IMR-90 (cell line): ENCODE data around the gene TMX3. TPM values are rescaled to one million over a fixed set of nuclear protein-coding genes. Genes with fewer than 3 reads are reported as not detected.

ENCODE experiments used
- ATAC-seq: fragments of 200-7000 bp; cut with Tn5 transposase; 2 replicates; pipeline ENCODE4 v1.9.1; 2020; ENCODE audit warnings: low read depth, mild to moderate bottlenecking, moderate library complexity
- BruUV-seq: library from RNA; stranded (reverse); fragments of 400-500 nt; replicated peaks from 2 replicates; lab custom pipeline; 2021; lab: Mats Ljungman, UMichigan
- CTCF ChIA-PET: fragments of 300-600 bp; formaldehyde crosslinking; extraction: SDS; loops from one replicate; lab custom pipeline; 2021; ENCODE audit warnings: antibody characterized with exemption; lab: Yijun Ruan, JAX
- POLR2A ChIA-PET: fragments of 300-600 bp; sonication (Branson Sonifier 250); formaldehyde crosslinking; loops from one replicate; lab custom pipeline; 2022; ENCODE audit warnings: antibody characterized with exemption; ENCODE audit not compliant: unreplicated experiment; lab: Charles Lee
- DNase-seq: peaks from one replicate; pipeline ENCODE4 v3.0.0; 2013
- H2AFZ ChIP-seq: replicated peaks from 2 replicates; pipeline ENCODE3; 2013; ENCODE audit warnings: low read length, mild to moderate bottlenecking; ENCODE audit not compliant: poor library complexity
- H2AK5ac ChIP-seq: 2 replicates; pipeline ENCODE4 v1.6.1; 2013; ENCODE audit warnings: low read depth, low read length, inconsistent platforms
- H2AK9ac ChIP-seq: replicated peaks from 2 replicates; pipeline ENCODE3; 2013; ENCODE audit warnings: mild to moderate bottlenecking, low read depth, low read length, moderate library complexity; ENCODE audit not compliant: poor library complexity
- H2BK120ac ChIP-seq: 2 replicates; pipeline ENCODE4 v1.6.1; 2013; ENCODE audit warnings: low read depth, low read length, inconsistent platforms
- H2BK15ac ChIP-seq: 3 replicates; pipeline ENCODE4 v1.6.1; 2013; ENCODE audit warnings: low read depth, low read length, inconsistent platforms
- H2BK20ac ChIP-seq: 2 replicates; pipeline ENCODE4 v1.6.1; 2013; ENCODE audit warnings: low read depth, mild to moderate bottlenecking, inconsistent platforms, low read length, moderate library complexity
- H2BK5ac ChIP-seq: 2 replicates; pipeline ENCODE4 v1.6.1; 2013; ENCODE audit warnings: mild to moderate bottlenecking, low read depth, low read length, inconsistent platforms; ENCODE audit not compliant: poor library complexity, severe bottlenecking
- H3K14ac ChIP-seq: replicated peaks from 2 replicates; pipeline ENCODE4 v1.6.1; 2013; ENCODE audit warnings: low read depth, low read length, inconsistent platforms
- H3K18ac ChIP-seq: 2 replicates; pipeline ENCODE4 v1.6.1; 2013; ENCODE audit warnings: low read depth, low read length, control low read depth
- H3K23ac ChIP-seq: 2 replicates; pipeline ENCODE4 v1.6.1; 2013; ENCODE audit warnings: low read depth, low read length, inconsistent platforms
- H3K27ac ChIP-seq: 2 replicates; pipeline ENCODE4 v1.5.1; 2013; ENCODE audit warnings: mild to moderate bottlenecking, control low read depth, low read length; ENCODE audit not compliant: insufficient read depth
- H3K27me3 ChIP-seq: 2 replicates; pipeline ENCODE4 v1.6.1; 2013; ENCODE audit warnings: low read length; ENCODE audit not compliant: control insufficient read depth, insufficient read depth
- H3K36me3 ChIP-seq: 2 replicates; pipeline ENCODE4 v1.6.1; 2013; ENCODE audit warnings: low read length, mixed read lengths; ENCODE audit not compliant: control insufficient read depth, insufficient read depth
- H3K4ac ChIP-seq: 2 replicates; pipeline ENCODE4 v1.6.1; 2013; ENCODE audit warnings: low read depth, low read length, inconsistent platforms
- H3K4me1 ChIP-seq: 2 replicates; pipeline ENCODE4 v1.6.1; 2013; ENCODE audit warnings: low read length, mixed read lengths; ENCODE audit not compliant: control insufficient read depth, insufficient read depth
- H3K4me2 ChIP-seq: 2 replicates; pipeline ENCODE4 v1.6.1; 2013; ENCODE audit warnings: low read depth, mild to moderate bottlenecking, control low read depth, low read length, moderate library complexity
- H3K4me3 ChIP-seq: 2 replicates; pipeline ENCODE4 v1.5.1; 2013; ENCODE audit warnings: low read depth, mild to moderate bottlenecking, control low read depth, low read length, moderate library complexity; ENCODE audit not compliant: insufficient read depth
- H3K56ac ChIP-seq: 2 replicates; pipeline ENCODE4 v1.6.1; 2013; ENCODE audit warnings: low read length, inconsistent platforms; ENCODE audit not compliant: insufficient read depth; ENCODE audit errors: extremely low read depth
- H3K79me1 ChIP-seq, 2 experiments: 2 replicates each; pipeline ENCODE4 v1.6.1; 2013; ENCODE audit warnings: low read length in 2 of 2, inconsistent platforms in 1 of 2, low read depth in 1 of 2
- H3K9ac ChIP-seq: 2 replicates; pipeline ENCODE4 v1.6.1; 2013; ENCODE audit warnings: low read depth, low read length, control low read depth
- H3K9me1 ChIP-seq: 2 replicates; pipeline ENCODE4 v1.6.1; 2013; ENCODE audit warnings: low read length, inconsistent platforms; ENCODE audit not compliant: insufficient read depth
- H3K9me3 ChIP-seq: 2 replicates; pipeline ENCODE4 v1.6.1; 2013; ENCODE audit warnings: low read length; ENCODE audit not compliant: control insufficient read depth, insufficient read depth
- H4K20me1 ChIP-seq: 2 replicates; pipeline ENCODE4 v1.6.1; 2013; ENCODE audit warnings: low read length, inconsistent platforms; ENCODE audit not compliant: insufficient read depth
- H4K5ac ChIP-seq: 2 replicates; pipeline ENCODE4 v1.6.1; 2013; ENCODE audit warnings: mild to moderate bottlenecking, low read depth, low read length, control low read depth
- H4K8ac ChIP-seq, 2 experiments: 2 replicates each; pipeline ENCODE4 v1.6.1; 2013; ENCODE audit warnings: low read depth in 2 of 2, low read length in 2 of 2, control low read depth in 1 of 2, inconsistent platforms in 1 of 2
- H4K91ac ChIP-seq: 2 replicates; pipeline ENCODE4 v1.6.1; 2013; ENCODE audit warnings: low read depth, low read length, inconsistent platforms; ENCODE audit not compliant: insufficient read depth
- BHLHE40 ChIP-seq: fragments of 150-350 bp; IDR thresholded peaks from 2 replicates; pipeline ENCODE4 v1.6.1; 2016; ENCODE audit warnings: mild to moderate bottlenecking, low read depth, low read length
- CEBPB ChIP-seq: IDR thresholded peaks from 2 replicates; pipeline ENCODE4 v1.6.1; 2012; ENCODE audit warnings: low read depth, low read length, improper control_type of control experiment
- CHD1 ChIP-seq: IDR thresholded peaks from 2 replicates; pipeline ENCODE4 v1.6.1; 2012; ENCODE audit warnings: low read depth, low read length, improper control_type of control experiment
- FOS ChIP-seq: fragments of 150-350 bp; IDR thresholded peaks from 2 replicates; pipeline ENCODE4 v1.6.1; 2016; ENCODE audit warnings: low read depth, low read length
- MAZ ChIP-seq: IDR thresholded peaks from 2 replicates; pipeline ENCODE4 v1.6.1; 2012; ENCODE audit warnings: low read depth, mild to moderate bottlenecking, low read length, improper control_type of control experiment, moderate library complexity, borderline replicate concordance
- MXI1 ChIP-seq: IDR thresholded peaks from 2 replicates; pipeline ENCODE4 v1.6.1; 2012; ENCODE audit warnings: low read depth, mild to moderate bottlenecking, low read length, moderate library complexity, borderline replicate concordance
- NFE2L2 ChIP-seq: fragments of 150-350 bp; IDR thresholded peaks from 2 replicates; pipeline ENCODE4 v1.6.1; 2016; ENCODE audit warnings: low read depth, mild to moderate bottlenecking, low read length
- POLR2A ChIP-seq: IDR thresholded peaks from 2 replicates; pipeline ENCODE4 v1.6.1; 2012; ENCODE audit warnings: mild to moderate bottlenecking, low read depth, low read length
- RAD21 ChIP-seq: IDR thresholded peaks from 2 replicates; pipeline ENCODE4 v1.6.1; 2012; ENCODE audit warnings: low read length, improper control_type of control experiment
- RCOR1 ChIP-seq: IDR thresholded peaks from 2 replicates; pipeline ENCODE4 v1.6.1; 2012; ENCODE audit warnings: mild to moderate bottlenecking, low read length, improper control_type of control experiment; ENCODE audit not compliant: insufficient replicate concordance
- RFX5 ChIP-seq: IDR thresholded peaks from 2 replicates; pipeline ENCODE4 v1.8.0; 2012; ENCODE audit warnings: low read depth, mild to moderate bottlenecking, low read length, moderate library complexity
- WGBS, 2 experiments: methylation state at CpG; one replicate each; pipeline versions ENCODE4 v1.1.5 to v1.1.7; 2013; ENCODE audit warnings: missing lambda C conversion rate in 2 of 2; ENCODE audit not compliant: insufficient read length in 1 of 2; ENCODE audit errors: extremely low coverage in 2 of 2; 5-methylcytosine and 5-hydroxymethylcytosine counted together
- dilution Hi-C: fragments of 300-500 bp; cut with HindIII; formaldehyde crosslinking; loops from one replicate; pipeline ENCODE4 v1.14.3; 2018; ENCODE audit warnings: low sequenced_read_pairs; ENCODE audit not compliant: unreplicated experiment
- in situ Hi-C: fragments of 300-500 bp; cut with MboI; formaldehyde crosslinking; loops from 3 replicates; pipeline ENCODE4 v1.14.3; 2019; ENCODE audit warnings: low sequenced_read_pairs, inconsistent platforms, mixed read lengths
- intact Hi-C: fragments of 100-400 bp; cut with micrococcal nuclease; formaldehyde crosslinking; loops from 2 replicates; pipeline ENCODE4 v1.10.0; 2022
- polyA plus RNA-seq, 3 experiments: library from polyadenylated mRNA; depleted of rRNA; stranded (reverse); fragments of >200 nt; gene quantifications; 2 replicates each; pipeline ENCODE4 v1.2.3, GENCODE V29; 2012; ENCODE audit warnings: low replicate concordance in 1 of 3
- total RNA-seq: library from RNA; depleted of rRNA; stranded (reverse); fragments of >200 nt; gene quantifications from 2 replicates; pipeline ENCODE4 v1.2.3, GENCODE V29; 2012
- TF ChIP-seq, protein P1 (sequence below): fragments of 150-350 bp; IDR thresholded peaks from 2 replicates; pipeline ENCODE4 v1.6.1; 2016; ENCODE audit warnings: low read depth, mild to moderate bottlenecking, low read length, moderate library complexity, borderline replicate concordance
- TF ChIP-seq, protein P2 (sequence below): conservative IDR thresholded peaks from 2 replicates; pipeline ENCODE4 v1.5.1; 2012; ENCODE audit warnings: mild to moderate bottlenecking, low read depth, low read length, improper control_type of control experiment

Gene TMX3
- total and polyA plus RNA-seq, 2 of the 4 experiments (the other 2 are of a cell fraction) = 22.8 to 50.5 TPM

DNA sequence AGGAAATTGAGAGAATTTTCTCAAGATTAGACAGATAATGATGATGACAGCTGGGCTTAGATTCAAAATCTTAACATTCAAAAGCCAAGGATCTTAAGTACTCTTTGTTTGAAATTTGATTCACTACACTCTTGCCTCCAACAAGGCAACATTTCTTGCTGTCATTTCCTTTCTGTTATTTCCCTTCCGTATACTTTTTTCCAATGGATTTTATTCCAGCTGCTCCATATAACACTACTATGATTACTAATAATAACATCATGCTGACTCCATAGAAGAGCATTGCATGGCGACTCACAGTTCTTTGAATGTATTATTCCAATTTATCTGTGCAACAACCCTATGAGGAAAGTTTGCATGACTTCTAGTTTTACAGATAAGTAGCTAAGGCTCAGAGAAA lies 49.1 kb upstream of the TMX3 start:
- ATAC-seq = no peak; the same call in none of the 2 replicates
- dilution Hi-C loops = no loop called here
- no peak overlapping the region for H2BK120ac ChIP-seq
- H2BK20ac ChIP-seq = no peak overlapping the region
- H4K20me1 ChIP-seq = no peaks in the 10 kb centered on the region
- intact Hi-C loops = no loop called here
- H3K27ac ChIP-seq = no peak overlapping the region
- in situ Hi-C loops = no loop called here
- BruUV-seq = no TSS peak
- H2AFZ ChIP-seq = no peak overlapping the region
- 17% methylated on average over 1 of the region's 2 CpGs; no CpG with 5 or more reads in 1 of the 2 experiments for WGBS, 2 experiments
- H3K4me2 ChIP-seq = no peak overlapping the region; the same call in 1 of the 2 replicates
- peak; percentile 77 for DNase-seq
- no peak overlapping the region for H2BK5ac ChIP-seq
- no peak for TF ChIP-seq POLR2A
- TF ChIP-seq RFX5 = no peak
- no peak for TF ChIP-seq NFE2L2
- TF ChIP-seq, protein P1, sequence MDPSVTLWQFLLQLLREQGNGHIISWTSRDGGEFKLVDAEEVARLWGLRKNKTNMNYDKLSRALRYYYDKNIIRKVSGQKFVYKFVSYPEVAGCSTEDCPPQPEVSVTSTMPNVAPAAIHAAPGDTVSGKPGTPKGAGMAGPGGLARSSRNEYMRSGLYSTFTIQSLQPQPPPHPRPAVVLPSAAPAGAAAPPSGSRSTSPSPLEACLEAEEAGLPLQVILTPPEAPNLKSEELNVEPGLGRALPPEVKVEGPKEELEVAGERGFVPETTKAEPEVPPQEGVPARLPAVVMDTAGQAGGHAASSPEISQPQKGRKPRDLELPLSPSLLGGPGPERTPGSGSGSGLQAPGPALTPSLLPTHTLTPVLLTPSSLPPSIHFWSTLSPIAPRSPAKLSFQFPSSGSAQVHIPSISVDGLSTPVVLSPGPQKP = no peak
- TF ChIP-seq RAD21 = no peak
- TF ChIP-seq CEBPB = no peak
- no peak for TF ChIP-seq MXI1
- TF ChIP-seq CHD1 = no peak
- TF ChIP-seq BHLHE40 = no peak
- TF ChIP-seq RCOR1 = no peak
- TF ChIP-seq, protein P2, sequence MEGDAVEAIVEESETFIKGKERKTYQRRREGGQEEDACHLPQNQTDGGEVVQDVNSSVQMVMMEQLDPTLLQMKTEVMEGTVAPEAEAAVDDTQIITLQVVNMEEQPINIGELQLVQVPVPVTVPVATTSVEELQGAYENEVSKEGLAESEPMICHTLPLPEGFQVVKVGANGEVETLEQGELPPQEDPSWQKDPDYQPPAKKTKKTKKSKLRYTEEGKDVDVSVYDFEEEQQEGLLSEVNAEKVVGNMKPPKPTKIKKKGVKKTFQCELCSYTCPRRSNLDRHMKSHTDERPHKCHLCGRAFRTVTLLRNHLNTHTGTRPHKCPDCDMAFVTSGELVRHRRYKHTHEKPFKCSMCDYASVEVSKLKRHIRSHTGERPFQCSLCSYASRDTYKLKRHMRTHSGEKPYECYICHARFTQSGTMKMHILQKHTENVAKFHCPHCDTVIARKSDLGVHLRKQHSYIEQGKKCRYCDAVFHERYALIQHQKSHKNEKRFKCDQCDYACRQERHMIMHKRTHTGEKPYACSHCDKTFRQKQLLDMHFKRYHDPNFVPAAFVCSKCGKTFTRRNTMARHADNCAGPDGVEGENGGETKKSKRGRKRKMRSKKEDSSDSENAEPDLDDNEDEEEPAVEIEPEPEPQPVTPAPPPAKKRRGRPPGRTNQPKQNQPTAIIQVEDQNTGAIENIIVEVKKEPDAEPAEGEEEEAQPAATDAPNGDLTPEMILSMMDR = no peak
- TF ChIP-seq FOS = no peak
- no peak for TF ChIP-seq MAZ
- H2AK9ac ChIP-seq = no peak overlapping the region
- H3K9me1 ChIP-seq = no peaks in the 10 kb centered on the region
- no peaks in the 10 kb centered on the region for H3K4me1 ChIP-seq
- no peak overlapping the region for H4K91ac ChIP-seq
- H3K79me1 ChIP-seq = no peaks in the 10 kb centered on the region
- POLR2A ChIA-PET = no interaction called here
- H2BK15ac ChIP-seq = no peak overlapping the region
- CTCF ChIA-PET = no interaction called here
- H4K5ac ChIP-seq = no peak overlapping the region
- no peak overlapping the region for H3K14ac ChIP-seq
- H3K4ac ChIP-seq = no peak overlapping the region
- no peaks in the 10 kb centered on the region for H3K27me3 ChIP-seq
- no peaks in the 10 kb centered on the region for H3K36me3 ChIP-seq
- peaks cover 4% of the 10 kb centered on the region; the same call in 1 of the 2 replicates for H3K9me3 ChIP-seq
- H3K56ac ChIP-seq = no peak overlapping the region
- no peak overlapping the region for H3K18ac ChIP-seq
- H3K4me3 ChIP-seq = no peak overlapping the region
- no peak overlapping the region for H3K23ac ChIP-seq
- no peak overlapping the region for H4K8ac ChIP-seq
- H3K9ac ChIP-seq = no peak overlapping the region
- H2AK5ac ChIP-seq = no peak overlapping the region
